Liver (tissue), 3 donors: ENCODE data around the gene RINL.

Experiments used
- ATF3 ChIP-seq: IDR thresholded peaks from 2 replicates; pipeline ENCODE4 v1.6.1; 2016; ENCODE audit warnings: antibody characterized with exemption
- CTCF ChIP-seq: fragments of 150-350 bp; IDR thresholded peaks from 2 replicates; pipeline ENCODE4 v1.5.1; 2017; ENCODE audit warnings: improper control_type of control experiment, low read depth, low read length; ENCODE audit not compliant: missing input control
- EGR1 ChIP-seq, 2 donors: IDR thresholded peaks; 2 replicates each; pipeline ENCODE4 v1.6.1; 2016 to 2018; ENCODE audit warnings: antibody characterized with exemption in 2 of 2, low read depth in 2 of 2
- GABPA ChIP-seq, 2 donors: IDR thresholded peaks in 1 of 2; conservative IDR thresholded peaks in 1 of 2; 2 replicates each; pipeline ENCODE4 v1.6.1; 2016; ENCODE audit warnings: antibody characterized with exemption in 2 of 2, mild to moderate bottlenecking in 1 of 2, moderate library complexity in 1 of 2
- HNF4A ChIP-seq, 2 donors: conservative IDR thresholded peaks; 2 replicates each; pipeline ENCODE4 v1.6.1; 2016; ENCODE audit warnings: antibody characterized with exemption in 2 of 2, mild to moderate bottlenecking in 2 of 2
- HNF4G ChIP-seq: IDR thresholded peaks from 2 replicates; pipeline ENCODE4 v1.6.1; 2016; ENCODE audit warnings: antibody characterized with exemption
- MAX ChIP-seq: IDR thresholded peaks from 2 replicates; pipeline ENCODE4 v1.6.1; 2016; ENCODE audit warnings: antibody characterized with exemption
- RAD21 ChIP-seq, 2 donors: IDR thresholded peaks; 2 replicates each; pipeline ENCODE4 v1.6.1; 2016; ENCODE audit warnings: antibody characterized with exemption in 2 of 2, mild to moderate bottlenecking in 2 of 2
- REST ChIP-seq: IDR thresholded peaks from 2 replicates; pipeline ENCODE4 v1.6.1; 2016; ENCODE audit warnings: antibody characterized with exemption, mild to moderate bottlenecking
- SP1 ChIP-seq: IDR thresholded peaks from 2 replicates; pipeline ENCODE4 v1.6.1; 2018; ENCODE audit warnings: antibody characterized with exemption, mild to moderate bottlenecking
- TAF1 ChIP-seq: conservative IDR thresholded peaks from 2 replicates; pipeline ENCODE4 v1.6.1; 2016; ENCODE audit warnings: antibody characterized with exemption, mild to moderate bottlenecking
- YY1 ChIP-seq: IDR thresholded peaks from 2 replicates; pipeline ENCODE4 v1.6.1; 2016; ENCODE audit warnings: antibody characterized with exemption, mild to moderate bottlenecking
- ZBTB33 ChIP-seq: IDR thresholded peaks from 2 replicates; pipeline ENCODE4 v1.6.1; 2016; ENCODE audit warnings: antibody characterized with exemption
- donor health status: healthy.
- donor health status: healthy.

- no peak for TF ChIP-seq CTCF
- no peak for TF ChIP-seq MAX
- TF ChIP-seq REST, result no peak
- TF ChIP-seq RAD21 (IDR thresholded peaks at IDR 0.05), result no peak
- no peak for TF ChIP-seq HNF4A (conservative IDR thresholded peaks at IDR 0.05)
- TF ChIP-seq HNF4G, result no peak
- TF ChIP-seq TAF1, result no peak
- TF ChIP-seq SP1, result no peak
- TF ChIP-seq YY1, result no peak
- no peak for TF ChIP-seq ZBTB33
- no peak for TF ChIP-seq ATF3
- TF ChIP-seq GABPA (IDR thresholded peaks at IDR 0.05 in 1 of 2, conservative IDR thresholded peaks at IDR 0.05 in 1 of 2), result no peak
- TF ChIP-seq EGR1 (IDR thresholded peaks at IDR 0.05; ENCODE audit: low read depth in 2 of 2), result no peak
These were observed 33.4 kb upstream of the RINL start for GRCh38 chr19:38911388-38912001.
